DMS 273 treated with DMSO at 0.1 percent for 48 hours (cell line): Measurements from ENCODE around the gene HSBP1.
A peak's percentile ranks its signal among the peaks of the same experiment; 100 is the strongest.

ENCODE experiments used
- DNase-seq: peaks from one replicate; lab custom pipeline; 2025; lab: John Stamatoyannopoulos, UW

HSBP1 gene

DNA sequence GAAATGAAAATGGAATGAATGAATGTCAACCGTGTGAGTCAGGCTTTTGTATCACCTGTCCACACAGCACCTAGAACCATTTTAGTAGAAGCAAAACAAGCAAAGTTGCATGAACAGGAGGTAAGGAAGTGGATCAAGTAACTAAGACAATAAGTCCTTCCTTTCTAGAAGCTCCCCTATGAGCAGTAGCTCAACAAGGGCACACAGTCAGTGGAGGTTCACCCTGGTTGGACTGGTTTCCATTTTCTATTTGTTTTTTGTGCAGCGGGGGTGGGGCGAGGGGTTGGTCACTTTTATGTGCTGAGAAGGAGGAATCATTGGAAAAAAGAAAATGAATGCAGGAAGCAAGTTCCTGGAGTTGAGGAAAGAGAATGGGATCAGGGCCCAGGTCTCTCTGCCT is 4.0 kb upstream of the HSBP1 start:
- DNase-seq = no peak

DNA sequence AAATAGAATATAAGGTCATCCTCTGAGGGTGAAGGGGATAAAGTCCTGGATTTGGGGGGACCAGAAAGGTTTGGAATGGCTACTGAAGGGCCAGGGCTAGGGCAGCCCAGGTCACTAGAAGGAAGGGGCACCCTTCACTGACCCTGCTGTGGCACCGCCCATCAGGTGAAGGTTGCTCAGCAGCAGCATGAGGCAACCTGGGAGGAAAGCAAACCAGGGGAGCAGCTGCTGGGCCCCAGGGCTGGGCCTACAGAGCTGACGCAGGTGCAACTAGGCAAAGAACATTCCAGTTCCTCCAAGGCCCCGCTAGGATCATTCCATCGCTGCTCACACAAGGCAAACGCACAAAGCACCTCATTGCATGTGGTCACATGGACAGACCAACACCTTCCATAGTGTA is 3.4 kb upstream of the HSBP1 start:
- DNase-seq = no peak

DNA sequence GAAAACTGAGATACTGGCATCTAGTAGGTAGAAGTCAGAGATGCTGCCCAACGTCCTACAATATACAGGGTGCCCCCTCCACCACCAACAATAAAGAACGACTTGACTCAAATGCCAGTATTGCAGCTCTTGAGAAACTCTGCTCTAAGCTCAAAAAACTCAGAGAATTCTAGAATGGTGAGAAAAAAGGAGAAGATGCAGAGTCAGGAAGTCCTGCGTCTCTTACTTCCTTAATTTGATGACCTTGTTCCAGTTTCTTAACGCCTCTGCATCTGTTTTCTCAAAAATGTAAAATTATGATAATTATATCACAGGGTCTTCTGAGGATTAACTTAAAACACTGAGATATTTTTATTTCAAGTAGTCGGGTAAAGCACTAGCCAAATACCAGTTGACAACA is 1.7 kb upstream of the HSBP1 start:
- DNase-seq = no peak

- DNase-seq = no peak
These were observed 1.0 kb upstream of the HSBP1 start for GRCh38 chr16:83806731-83807130.

GRCh38 chr16:83807327-83807709 is 460 bp upstream of the HSBP1 start:
- no peak for DNase-seq

DNA sequence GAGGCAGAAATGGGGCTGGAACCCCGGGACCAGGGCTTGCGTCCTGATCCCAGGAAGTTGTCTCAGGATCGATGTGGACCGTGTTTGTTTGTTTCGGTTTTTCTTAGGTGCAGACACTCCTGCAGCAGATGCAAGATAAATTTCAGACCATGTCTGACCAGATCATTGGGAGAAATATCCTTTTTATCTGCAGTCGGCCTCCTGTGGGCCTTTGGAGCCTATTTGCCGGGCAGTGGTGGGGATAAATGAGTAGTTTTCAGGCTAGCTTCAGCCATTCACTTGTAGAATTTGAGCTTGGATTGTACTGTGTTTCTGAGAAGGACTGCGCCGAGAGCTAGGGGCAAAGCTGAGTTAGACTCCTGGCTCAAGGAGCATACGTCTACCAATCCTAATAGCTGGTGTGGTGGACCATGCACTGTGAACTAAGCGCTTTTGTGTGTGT is 816 bp downstream of the HSBP1 start:
- no peak for DNase-seq

GRCh38 chr16:83809092-83809491 is 1.3 kb downstream of the HSBP1 start:
- DNase-seq = no peak

DNA sequence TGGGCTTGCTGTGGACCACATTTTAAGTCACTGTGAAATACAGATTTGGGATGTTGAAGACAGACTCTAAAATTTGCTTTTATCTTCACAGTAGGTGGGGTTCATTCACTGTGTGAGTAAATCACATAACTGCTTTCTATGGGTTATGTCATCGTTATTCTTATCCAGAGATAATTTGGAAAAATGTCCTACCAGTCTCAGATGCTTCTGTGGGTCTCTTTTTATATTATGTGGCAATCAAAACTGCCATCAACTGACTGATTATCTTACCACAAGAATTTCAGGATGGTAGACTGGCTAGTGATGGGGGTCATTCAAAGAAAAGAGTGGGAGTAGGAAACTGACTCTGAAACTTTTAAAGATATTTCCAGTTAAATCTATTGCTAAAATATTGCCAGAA is 3.1 kb downstream of the HSBP1 start:
- DNase-seq = no peak

- no peak for DNase-seq
These were observed 6.3 kb downstream of the HSBP1 start for GRCh38 chr16:83813823-83814658.

DNA sequence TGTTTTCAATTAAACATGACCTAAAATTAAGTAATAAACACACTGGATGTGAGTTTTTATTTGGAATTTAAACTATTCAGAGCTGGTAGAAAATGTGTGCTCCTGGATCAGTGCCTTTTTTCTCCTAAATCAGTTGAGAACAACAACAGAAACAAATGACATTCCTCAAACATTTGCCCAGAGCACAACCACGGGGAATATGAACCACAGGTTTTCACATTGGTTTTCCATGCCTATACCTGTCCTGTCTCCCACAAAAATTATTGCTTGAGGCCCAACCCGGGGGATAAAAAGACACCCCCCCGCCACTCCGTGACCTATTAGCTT is 6.8 kb downstream of the HSBP1 start:
- DNase-seq = no peak

DNA sequence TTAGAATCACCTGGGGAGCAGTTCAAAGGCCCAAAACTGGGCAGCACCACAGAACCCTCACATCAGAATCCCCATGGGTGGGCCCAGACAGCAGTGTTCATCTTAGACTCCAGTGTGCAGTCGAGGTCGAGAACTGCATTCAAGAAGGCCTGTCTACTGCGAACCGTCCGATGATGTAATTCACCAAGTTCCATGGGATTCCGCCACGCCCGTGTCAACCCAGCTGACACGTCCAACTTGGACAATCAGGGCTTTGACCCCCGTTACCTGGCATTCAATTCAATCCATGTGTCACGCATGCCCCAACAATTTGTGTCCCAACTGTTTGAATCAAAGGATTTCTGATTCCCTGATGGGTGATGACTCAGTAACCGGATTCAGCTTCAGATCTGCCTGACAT is 9.2 kb downstream of the HSBP1 start:
- no peak for DNase-seq

GRCh38 chr16:83818276-83818675 is 10.5 kb downstream of the HSBP1 start:
- no peak for DNase-seq

DNA sequence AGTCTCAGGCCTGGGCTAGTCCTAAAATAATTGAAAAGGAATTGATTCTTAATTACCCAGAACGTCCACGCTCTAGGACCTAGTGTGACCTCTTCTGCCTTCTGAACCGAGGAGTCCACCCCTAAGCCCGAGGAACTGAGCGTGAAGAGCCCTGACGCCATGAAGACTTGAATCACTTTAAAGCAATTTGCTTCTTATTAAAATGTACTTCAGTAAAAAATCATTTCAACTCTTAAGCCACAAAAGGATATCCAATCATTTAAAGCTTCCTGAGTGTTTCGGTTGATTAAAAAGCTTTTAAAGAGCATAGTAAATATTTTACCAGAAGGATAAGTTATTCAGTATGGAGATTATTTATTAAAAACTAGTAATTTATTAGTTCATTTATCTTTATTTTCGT is 11.6 kb downstream of the HSBP1 start:
- no peak for DNase-seq

DNA sequence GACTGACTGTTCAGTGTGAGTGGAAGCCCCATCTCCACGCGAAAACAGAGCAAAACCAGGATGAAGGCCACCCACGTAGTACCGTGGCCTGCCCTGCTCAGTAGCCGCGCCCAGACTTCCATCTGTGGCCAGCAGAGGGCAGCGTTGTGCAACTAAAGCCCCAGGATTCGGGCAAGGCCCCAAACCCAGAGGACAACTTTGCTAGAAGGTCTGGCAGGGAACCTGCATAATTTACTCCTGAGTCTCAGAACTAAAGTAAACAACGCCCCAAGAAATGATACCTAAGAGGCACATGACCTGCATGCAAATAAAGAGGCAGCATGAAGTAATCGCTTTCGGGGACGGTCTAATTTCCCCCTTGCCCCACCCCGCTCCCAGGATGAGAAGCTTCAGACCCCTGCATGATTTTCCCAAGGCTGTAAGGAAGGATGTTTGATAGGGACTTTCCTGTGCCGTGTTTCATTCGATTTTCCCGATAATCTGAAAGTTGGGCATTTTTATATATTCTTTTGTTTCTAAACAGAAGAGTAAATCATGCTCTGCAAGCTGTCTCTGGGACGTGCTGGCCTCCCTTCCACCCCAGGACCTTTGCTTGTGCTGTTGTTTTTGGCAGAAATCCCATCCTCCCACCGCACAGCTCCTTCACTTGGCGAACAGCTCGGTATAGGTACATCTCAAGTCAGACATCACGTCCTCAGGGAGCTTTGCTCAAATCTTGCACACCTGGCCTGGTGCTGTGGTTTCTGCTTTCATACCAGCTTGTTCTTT is 18.6 kb downstream of the HSBP1 start:
- DNase-seq = peak; percentile 18

DNA sequence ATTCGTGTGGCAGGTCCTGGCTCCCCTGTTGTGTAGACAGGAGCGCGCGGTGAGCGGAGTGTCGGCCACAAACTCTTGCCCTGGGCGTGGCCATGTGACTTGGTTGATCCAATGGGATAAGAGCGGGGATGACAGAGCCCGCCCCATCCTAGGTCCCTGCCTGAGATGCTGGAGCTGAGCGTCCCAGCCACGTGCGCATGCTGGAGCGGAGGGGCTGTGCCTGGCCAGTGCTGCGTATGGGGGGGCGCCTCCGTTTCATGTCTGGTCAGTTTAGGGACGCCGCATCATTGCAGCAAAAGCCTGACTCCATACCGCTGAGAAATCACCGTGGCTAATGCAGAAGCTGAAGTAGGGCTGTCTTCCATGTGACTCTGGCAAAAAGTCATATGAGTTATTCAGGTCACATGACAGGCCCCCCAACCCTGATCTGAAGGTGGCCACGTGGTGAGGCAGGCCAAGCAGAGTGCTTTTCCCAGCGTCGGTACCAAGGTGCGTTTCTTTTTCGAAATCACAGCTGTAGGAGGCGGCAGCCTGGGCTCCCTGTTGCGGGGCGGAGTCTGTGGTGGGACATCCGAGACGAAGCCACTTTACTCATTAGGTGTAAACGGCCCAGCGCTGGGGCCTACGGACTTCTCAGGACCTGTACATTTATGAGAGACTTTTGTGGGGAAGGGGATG is 22.5 kb downstream of the HSBP1 start:
- no peak for DNase-seq

- DNase-seq = no peak
These were observed 23.1 kb downstream of the HSBP1 start for GRCh38 chr16:83830769-83831455.

DNA sequence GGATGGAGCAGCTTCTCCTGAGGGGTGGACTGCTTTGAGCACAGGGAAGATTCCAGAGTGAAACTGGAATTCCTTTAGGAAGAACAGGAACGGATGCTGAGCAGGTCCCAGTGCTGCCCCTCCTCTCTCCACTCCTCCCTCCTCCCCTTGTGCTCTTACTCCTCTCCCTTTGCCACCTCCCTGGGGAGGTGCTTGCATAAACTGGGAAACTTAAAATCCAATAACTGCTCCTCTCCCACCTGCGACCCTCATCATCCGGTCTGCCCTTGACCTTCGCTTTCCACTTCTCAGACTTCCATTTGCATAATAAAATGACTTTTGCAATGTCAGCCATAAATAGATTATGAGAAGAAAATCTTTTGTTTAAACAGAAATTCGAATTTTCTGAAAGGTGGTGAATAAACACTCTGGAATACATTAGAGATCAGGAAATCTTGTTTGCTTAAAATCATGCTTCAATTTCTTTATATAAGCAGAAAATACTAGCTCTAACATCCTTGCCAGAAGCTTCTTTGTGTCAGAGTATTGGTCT is 23.7 kb downstream of the HSBP1 start:
- DNase-seq = no peak

DNA sequence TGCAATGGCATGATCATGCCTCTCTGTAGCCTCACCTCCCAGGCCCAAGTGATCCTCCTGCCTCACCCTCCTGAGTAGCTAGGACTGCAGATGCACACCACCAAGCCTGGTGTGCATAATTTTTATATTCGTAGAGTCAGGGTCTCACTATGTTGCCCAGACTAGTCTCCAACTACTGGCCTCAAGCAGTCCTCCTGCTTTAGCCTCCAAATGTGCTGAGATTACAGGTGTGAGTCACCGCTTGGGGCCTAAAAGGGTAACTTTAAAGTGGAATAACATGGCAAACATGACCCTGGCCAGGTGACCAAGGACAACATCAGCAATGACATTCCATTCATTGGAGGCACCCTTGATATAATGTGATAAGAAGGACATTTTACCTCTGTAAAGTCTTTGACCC is 26.1 kb downstream of the HSBP1 start:
- no peak for DNase-seq

GRCh38 chr16:83835586-83836566 is 28.1 kb downstream of the HSBP1 start:
- no peak for DNase-seq

GRCh38 chr16:83837566-83837965 is 29.8 kb downstream of the HSBP1 start:
- DNase-seq = no peak

DNA sequence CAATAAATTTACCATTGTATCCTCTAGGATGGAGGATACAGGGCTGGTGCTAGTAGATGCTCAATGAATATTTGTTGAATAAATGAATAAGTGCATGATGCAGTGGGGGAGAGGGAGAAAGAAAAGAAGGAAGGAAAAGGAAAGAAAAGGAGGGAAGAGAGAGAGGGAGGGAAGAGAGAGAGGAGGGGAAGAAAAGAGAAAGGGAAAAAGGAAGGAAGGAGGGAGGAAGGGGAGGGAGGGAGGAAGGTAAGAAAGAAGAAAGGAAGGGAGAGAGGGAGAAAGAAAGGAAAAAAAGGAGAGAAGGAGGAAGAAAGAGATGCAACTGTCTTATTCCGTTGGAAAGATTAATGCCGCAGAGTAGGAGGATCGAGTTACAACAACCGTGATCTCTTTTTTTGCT is 30.4 kb downstream of the HSBP1 start:
- DNase-seq = no peak
